BE2C (cell line): ENCODE measurements around the gene ARL14.
"Not testable (repeated sequence)": the region's sequence is repeated elsewhere in the genome, so short reads cannot be mapped to it uniquely, and the experiment has no call there.

Source experiments
- DNase-seq: peaks from one replicate; pipeline ENCODE4 v3.0.0-alpha.2; 2020
- H3K27me3 ChIP-seq: fragments of 250-450 bp; sonication (Bioruptor Pico); 2 replicates; pipeline ENCODE4 v1.5.1; 2020; ENCODE audit warnings: mild to moderate bottlenecking
- H3K36me3 ChIP-seq: fragments of 250-450 bp; sonication (Bioruptor Pico); 2 replicates; pipeline ENCODE4 v1.5.1; 2020; ENCODE audit warnings: mild to moderate bottlenecking
- H3K4me1 ChIP-seq: fragments of 250-450 bp; sonication (Bioruptor Pico); 2 replicates; pipeline ENCODE4 v1.5.1; 2020
- H3K4me3 ChIP-seq: 2 replicates; pipeline ENCODE4 v1.5.1; 2011; ENCODE audit warnings: low read depth, low read length
- H3K9me3 ChIP-seq: fragments of 250-450 bp; sonication (Bioruptor Pico); 2 replicates; pipeline ENCODE4 v1.5.1; 2020
- CTCF ChIP-seq: IDR thresholded peaks from 2 replicates; pipeline ENCODE4 v1.5.1; 2012; ENCODE audit warnings: mild to moderate bottlenecking, low read depth, low read length

ARL14 gene

GRCh38 chr3:160702290-160702689, 25.3 kb downstream of the ARL14 start:
- Histone ChIP-seq H3K4me3 (no peak overlapping the region), H3K36me3 (no peaks in the 10 kb centered on the region), H3K4me1 (no peaks in the 10 kb centered on the region), H3K9me3 (no peaks in the 10 kb centered on the region), H3K27me3 (no peaks in the 10 kb centered on the region)
- no peak for DNase-seq
- TF ChIP-seq CTCF, result no peak

GRCh38 chr3:160703974-160704373, 27.0 kb downstream of the ARL14 start:
- Histone ChIP-seq H3K36me3 (no peaks in the 10 kb centered on the region), H3K4me1 (no peaks in the 10 kb centered on the region), H3K4me3 (no peak overlapping the region), H3K9me3 (no peaks in the 10 kb centered on the region), H3K27me3 (no peaks in the 10 kb centered on the region)
- DNase-seq, result no peak
- TF ChIP-seq CTCF, result no peak

- H3K4me3 ChIP-seq, result no peak overlapping the region
- peak; percentile 54 for DNase-seq
- no peaks in the 10 kb centered on the region for H3K4me1 ChIP-seq
- no peaks in the 10 kb centered on the region for H3K36me3 ChIP-seq
- peak; percentile 70 for TF ChIP-seq CTCF
- no peaks in the 10 kb centered on the region for H3K9me3 ChIP-seq
- H3K27me3 ChIP-seq, result no peaks in the 10 kb centered on the region
Measured at GRCh38 chr3:160707187-160707794, 30.3 kb downstream of the ARL14 start.

- DNase-seq, result no peak
Measured at GRCh38 chr3:160709477-160710182, 32.7 kb downstream of the ARL14 start.

GRCh38 chr3:160713144-160713543, 36.2 kb downstream of the ARL14 start:
- not testable (repeated sequence) for H3K9me3 ChIP-seq, H3K4me3 ChIP-seq, H3K36me3 ChIP-seq, DNase-seq, H3K27me3 ChIP-seq, H3K4me1 ChIP-seq

More at GRCh38 chr3:160709477-160710182, 32.7 kb downstream of the ARL14 start:
- H3K27me3 ChIP-seq, result no peaks in the 10 kb centered on the region
- no peaks in the 10 kb centered on the region for H3K4me1 ChIP-seq
- TF ChIP-seq CTCF, result no peak
- no peak overlapping the region for H3K4me3 ChIP-seq
- H3K9me3 ChIP-seq, result no peaks in the 10 kb centered on the region
- no peaks in the 10 kb centered on the region for H3K36me3 ChIP-seq

- Histone ChIP-seq H3K4me1 (no peaks in the 10 kb centered on the region), H3K4me3 (no peak overlapping the region), H3K36me3 (no peaks in the 10 kb centered on the region), H3K27me3 (no peaks in the 10 kb centered on the region), H3K9me3 (no peaks in the 10 kb centered on the region)
- TF ChIP-seq CTCF, result no peak
- DNase-seq, result no peak
Measured at GRCh38 chr3:160719710-160720109, 42.8 kb downstream of the ARL14 start.
